Activated T-helper 1 cell treated with anti-CD3 and anti-CD28 coated beads, Interleukin-12 subunit alpha, Interleukin-12 subunit beta, Interleukin-2, Interleukin-4 antibody, amounts not matched to agents 30 ng/mL and 10 ng/mL and 1 ng/mL, durations not matched to agents 14 hours and 24 hours and 36 hours (primary cell): Measurements from ENCODE around the gene KRCC1. TPM values are rescaled to one million over a fixed set of nuclear protein-coding genes. Genes with fewer than 3 reads are reported as not detected.
"Not testable (repeated sequence)": the region's sequence is repeated elsewhere in the genome, so short reads cannot be mapped to it uniquely, and the experiment has no call there.

Experiments used
- DNase-seq: peaks from one replicate; pipeline ENCODE4 v3.0.0; 2021; ENCODE audit warnings: low spot score
- H3K27ac Mint-ChIP-seq: one replicate; pipeline ENCODE4 v1.8.0; 2021; ENCODE audit warnings: mild to moderate bottlenecking, mixed read lengths
- H3K27me3 Mint-ChIP-seq: one replicate; pipeline ENCODE4 v1.8.0; 2022; ENCODE audit warnings: mild to moderate bottlenecking, moderate library complexity, mixed read lengths; ENCODE audit not compliant: insufficient read depth
- H3K36me3 Mint-ChIP-seq: one replicate; pipeline ENCODE4 v1.8.0; 2021; ENCODE audit warnings: low read depth, mixed read lengths
- H3K4me1 Mint-ChIP-seq: one replicate; pipeline ENCODE4 v1.8.0; 2021; ENCODE audit warnings: low read depth, mixed read lengths
- H3K4me3 Mint-ChIP-seq: one replicate; pipeline ENCODE4 v1.8.0; 2021; ENCODE audit warnings: mild to moderate bottlenecking, moderate library complexity, mixed read lengths
- H3K9me3 Mint-ChIP-seq: one replicate; pipeline ENCODE4 v1.8.0; 2021; ENCODE audit warnings: mixed read lengths
- intact Hi-C: fragments of 100-400 bp; cut with micrococcal nuclease; formaldehyde crosslinking; loops from one replicate; pipeline ENCODE4 v1.15.1; 2024
- total RNA-seq: library from RNA; stranded (reverse); gene quantifications from 2 replicates; pipeline ENCODE4 v1.2.3, GENCODE V29; 2022

Gene KRCC1
- total RNA-seq, 1 donor from 2014 or later = 17.9 TPM

GRCh38 chr2:88024509-88024908 is 31.1 kb downstream of the KRCC1 start:
- Mint-ChIP-seq H3K27ac (no peak overlapping the region), H3K4me3 (no peak overlapping the region), H3K9me3 (no peaks in the 10 kb centered on the region), H3K27me3 (peaks cover 5% of the 10 kb centered on the region), H3K4me1 (peaks cover 13% of the 10 kb centered on the region), H3K36me3 (peaks cover 16% of the 10 kb centered on the region)
- no peak for DNase-seq
- intact Hi-C loops = no loop called here

DNA sequence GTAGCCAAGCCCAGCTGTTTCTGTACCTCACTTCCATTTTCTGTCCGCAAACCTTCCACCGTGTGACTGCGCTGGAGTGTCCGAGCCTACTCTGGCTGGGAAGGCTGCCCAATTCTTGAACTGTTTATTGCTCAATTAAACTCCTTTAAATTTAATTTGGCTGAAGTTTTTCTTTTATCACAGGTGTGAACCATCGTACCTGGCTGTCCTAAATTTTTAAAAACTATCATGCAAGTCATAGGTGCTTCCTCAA is 33.0 kb downstream of the KRCC1 start:
- H3K4me1 Mint-ChIP-seq = peaks cover 9% of the 10 kb centered on the region
- peaks cover 9% of the 10 kb centered on the region for H3K36me3 Mint-ChIP-seq
- intact Hi-C loops = no loop called here
- no peak for DNase-seq
- no peak overlapping the region for H3K27ac Mint-ChIP-seq
- H3K4me3 Mint-ChIP-seq = no peak overlapping the region
- peaks cover 5% of the 10 kb centered on the region for H3K27me3 Mint-ChIP-seq
- no peaks in the 10 kb centered on the region for H3K9me3 Mint-ChIP-seq

DNA sequence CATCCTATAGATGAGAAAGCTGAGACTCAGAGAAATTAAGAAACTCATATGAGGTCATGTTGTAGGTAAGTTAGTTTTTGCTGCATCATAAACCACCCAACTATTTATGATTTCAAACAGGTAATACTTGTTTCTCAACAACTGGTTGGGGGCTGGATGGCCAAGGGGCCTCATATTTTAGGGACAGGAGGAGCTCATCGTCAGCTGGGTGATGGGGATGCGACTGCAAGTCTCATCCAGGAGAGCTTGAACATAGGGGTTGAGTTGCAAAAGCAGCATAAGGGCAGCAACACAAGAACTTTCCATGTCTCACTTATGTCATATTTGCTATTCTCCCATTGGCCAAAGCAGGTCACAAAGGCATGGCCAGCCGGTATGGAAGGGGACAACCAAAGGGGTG is 35.6 kb downstream of the KRCC1 start:
- Mint-ChIP-seq H3K27ac (no peak overlapping the region), H3K9me3 (no peaks in the 10 kb centered on the region), H3K27me3 (peaks cover 5% of the 10 kb centered on the region), H3K4me1 (peaks cover 21% of the 10 kb centered on the region), H3K36me3 (no peaks in the 10 kb centered on the region), H3K4me3 (no peak overlapping the region)
- intact Hi-C loops = no loop called here
- no peak for DNase-seq

- intact Hi-C loops = no loop called here
These were observed 36.7 kb downstream of the KRCC1 start for GRCh38 chr2:88018909-88019308.

GRCh38 chr2:88018077-88018805 is 37.3 kb downstream of the KRCC1 start:
- Mint-ChIP-seq H3K4me1 (peaks cover 21% of the 10 kb centered on the region), H3K4me3 (peak overlapping the region; percentile 92), H3K27ac (peak overlapping the region; percentile 84)
- intact Hi-C loops, H3K9me3 Mint-ChIP-seq, H3K27me3 Mint-ChIP-seq, H3K36me3 Mint-ChIP-seq, DNase-seq: not testable (repeated sequence)

More at GRCh38 chr2:88018909-88019308, 36.7 kb downstream of the KRCC1 start:
- Mint-ChIP-seq H3K4me1 (peaks cover 21% of the 10 kb centered on the region), H3K9me3 (no peaks in the 10 kb centered on the region), H3K27me3 (peaks cover 5% of the 10 kb centered on the region), H3K36me3 (no peaks in the 10 kb centered on the region), H3K27ac (no peak overlapping the region), H3K4me3 (no peak overlapping the region)
- DNase-seq = no peak

GRCh38 chr2:88017780-88018038 is 37.9 kb downstream of the KRCC1 start:
- H3K9me3 Mint-ChIP-seq, H3K27me3 Mint-ChIP-seq, DNase-seq, intact Hi-C loops, H3K36me3 Mint-ChIP-seq: not testable (repeated sequence)
- Mint-ChIP-seq H3K27ac (peak overlapping the region; percentile 84), H3K4me3 (peak overlapping the region; percentile 92), H3K4me1 (peaks cover 21% of the 10 kb centered on the region)

DNA sequence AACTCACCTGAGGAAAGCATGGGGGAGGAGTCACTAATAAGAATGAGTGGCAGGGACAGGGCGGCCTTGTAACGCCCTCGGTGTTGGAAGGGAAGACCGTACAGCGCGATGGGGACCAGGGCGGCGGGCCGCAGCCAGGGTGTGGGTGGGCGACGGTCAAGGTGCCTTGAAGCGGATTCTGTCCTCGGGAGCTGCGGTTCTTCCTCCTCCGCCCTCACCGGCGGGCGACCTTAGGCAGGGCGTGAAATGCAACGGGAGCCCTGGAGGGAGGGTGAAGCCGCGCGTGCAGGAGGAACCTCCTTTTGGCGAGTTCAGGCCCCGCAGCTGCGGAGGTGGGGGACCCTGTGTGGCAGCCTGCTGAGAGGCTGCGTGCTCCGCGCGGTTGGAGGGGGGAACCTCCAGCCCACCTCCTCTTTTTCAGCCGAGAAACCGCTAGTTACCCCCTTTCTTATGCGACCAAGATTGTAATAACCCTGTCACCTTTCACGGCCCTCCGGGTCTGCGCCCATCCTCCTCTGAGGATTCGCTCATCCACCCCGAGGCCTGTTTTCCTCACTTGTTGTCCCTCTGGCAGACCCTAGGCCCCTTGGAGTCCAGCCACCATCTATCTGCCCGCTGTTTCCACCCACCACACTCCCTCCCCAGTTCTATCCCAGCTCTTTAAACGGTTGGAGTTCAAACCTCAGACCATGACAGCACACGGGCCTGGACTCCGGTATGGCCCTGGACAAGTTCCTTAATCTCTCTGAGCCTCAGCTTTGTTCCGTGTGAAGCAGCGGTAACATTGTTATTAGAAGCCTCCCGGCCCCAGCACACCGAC is 38.4 kb downstream of the KRCC1 start:
- Mint-ChIP-seq H3K27me3 (peaks cover 5% of the 10 kb centered on the region), H3K27ac (peak overlapping the region; percentile 99), H3K9me3 (no peaks in the 10 kb centered on the region), H3K4me3 (peak overlapping the region; percentile 92), H3K36me3 (no peaks in the 10 kb centered on the region), H3K4me1 (peaks cover 21% of the 10 kb centered on the region)
- no peak for DNase-seq
- intact Hi-C loops = loop anchor here (1.0 kb wide), 3 partner anchors 11 to 143 kb away; no protein-coding TSS in a partner anchor

GRCh38 chr2:88016086-88016959 is 39.3 kb downstream of the KRCC1 start, which contains the start of gene RNU2-63P:
Gene RNU2-63P, minus strand, starts transcription at chr2:88016547.
- Mint-ChIP-seq H3K4me3 (peak within 1 kb of the TSS; percentile 92), H3K4me1 (peaks cover 21% of the 10 kb centered on the region), H3K36me3 (no peaks in the 10 kb centered on the region), H3K9me3 (no peaks in the 10 kb centered on the region), H3K27me3 (peaks cover 5% of the 10 kb centered on the region), H3K27ac (peak within 1 kb of the TSS; percentile 99)
- intact Hi-C loops = loop anchor here (1.0 kb wide), 3 partner anchors 12 to 144 kb away; no protein-coding TSS in a partner anchor
- peak; percentile 65 for DNase-seq

- Mint-ChIP-seq H3K36me3 (no peaks in the 10 kb centered on the region), H3K27me3 (peaks cover 2% of the 10 kb centered on the region), H3K4me1 (peaks cover 2% of the 10 kb centered on the region), H3K4me3 (no peak overlapping the region), H3K9me3 (no peaks in the 10 kb centered on the region), H3K27ac (no peak overlapping the region)
- DNase-seq = no peak
- intact Hi-C loops = no loop called here
These were observed 44.6 kb downstream of the KRCC1 start for GRCh38 chr2:88011011-88011410.

DNA sequence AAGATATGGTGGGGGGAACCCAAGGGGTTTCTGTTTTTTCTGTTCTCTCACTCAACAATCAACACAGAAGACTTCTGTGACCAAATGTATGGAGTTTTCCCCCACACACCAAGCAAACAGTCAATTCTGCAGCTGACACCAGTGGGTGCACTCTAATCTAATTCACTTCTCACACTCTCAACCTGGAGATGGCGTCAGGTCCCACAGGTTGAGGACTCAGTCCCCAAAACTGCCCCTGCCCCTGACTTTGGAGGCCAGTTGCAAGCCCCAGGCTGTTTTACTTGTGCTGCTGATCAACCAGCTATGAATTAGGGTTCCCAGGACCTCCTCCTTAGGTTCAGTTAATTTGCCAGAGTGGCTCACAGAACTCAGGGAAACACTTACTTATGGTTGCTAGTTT is 45.4 kb downstream of the KRCC1 start:
- no peak overlapping the region for H3K4me3 Mint-ChIP-seq
- intact Hi-C loops = no loop called here
- peaks cover 4% of the 10 kb centered on the region for H3K27me3 Mint-ChIP-seq
- H3K9me3 Mint-ChIP-seq = no peaks in the 10 kb centered on the region
- no peaks in the 10 kb centered on the region for H3K4me1 Mint-ChIP-seq
- no peaks in the 10 kb centered on the region for H3K36me3 Mint-ChIP-seq
- DNase-seq = no peak
- H3K27ac Mint-ChIP-seq = no peak overlapping the region

DNA sequence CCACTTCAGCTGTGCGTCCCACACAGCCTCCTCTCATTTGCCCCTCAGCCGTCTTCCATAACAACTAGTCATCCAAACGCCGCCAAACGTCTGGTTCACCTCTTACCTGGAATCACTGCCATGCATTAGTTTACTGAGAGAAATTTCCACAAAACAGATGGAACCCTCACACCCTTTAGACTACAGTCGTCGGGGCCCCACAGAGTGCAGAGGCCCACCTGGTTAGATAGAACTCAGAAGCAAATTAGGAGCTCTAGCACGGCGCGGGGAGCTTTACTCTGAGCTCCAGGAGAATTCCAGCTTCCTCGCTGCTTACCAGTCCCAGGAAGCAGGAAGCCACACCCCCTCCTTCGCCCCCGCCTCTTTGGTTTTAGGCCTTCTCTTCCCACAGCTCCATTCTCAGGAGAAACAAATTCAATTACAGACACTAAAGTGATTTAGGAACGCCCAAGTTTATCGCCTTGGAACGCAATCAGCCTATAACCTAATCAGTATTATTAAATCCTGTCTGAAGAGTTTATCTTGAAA is 48.6 kb downstream of the KRCC1 start:
- no peaks in the 10 kb centered on the region for H3K36me3 Mint-ChIP-seq
- H3K9me3 Mint-ChIP-seq = no peaks in the 10 kb centered on the region
- peaks cover 11% of the 10 kb centered on the region for H3K27me3 Mint-ChIP-seq
- DNase-seq = no peak
- H3K4me3 Mint-ChIP-seq = no peak overlapping the region
- intact Hi-C loops = no loop called here
- no peak overlapping the region for H3K27ac Mint-ChIP-seq
- H3K4me1 Mint-ChIP-seq = peaks cover 5% of the 10 kb centered on the region

DNA sequence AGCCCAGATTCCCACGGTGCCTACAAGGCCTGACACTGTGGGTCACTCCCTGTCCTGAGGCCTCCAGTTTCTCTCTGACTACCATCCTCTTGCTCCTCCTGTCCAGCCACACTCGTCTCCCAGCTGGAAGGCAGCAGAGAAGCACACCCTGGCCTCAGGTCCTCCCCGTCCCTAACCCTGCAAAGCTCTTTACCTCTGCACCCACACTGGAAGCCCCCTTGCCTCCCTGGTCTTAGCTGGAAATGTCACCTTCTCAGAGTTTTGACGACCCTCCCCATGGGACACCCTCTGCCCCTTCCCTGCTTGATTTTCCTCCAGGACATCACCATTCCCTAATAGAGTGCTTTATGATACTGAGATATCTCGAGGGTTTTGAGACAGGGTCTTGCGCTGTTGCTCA is 49.8 kb downstream of the KRCC1 start:
- H3K4me1 Mint-ChIP-seq = peaks cover 16% of the 10 kb centered on the region
- no peak overlapping the region for H3K27ac Mint-ChIP-seq
- intact Hi-C loops = no loop called here
- no peaks in the 10 kb centered on the region for H3K9me3 Mint-ChIP-seq
- H3K4me3 Mint-ChIP-seq = no peak overlapping the region
- no peaks in the 10 kb centered on the region for H3K36me3 Mint-ChIP-seq
- H3K27me3 Mint-ChIP-seq = peaks cover 11% of the 10 kb centered on the region
- DNase-seq = no peak
